ENCODE data around the gene ASNS. TPM values are rescaled to one million over a fixed set of nuclear protein-coding genes. Genes with fewer than 3 reads are reported as not detected.

The ASNS gene
- total RNA-seq, 2 donors from 2014 or later = 10.1 to 17.9 TPM

- DNase-seq (no peak), ATAC-seq (no peak)
- intact Hi-C loops (cut with DNase I) = no loop called here
Measured at GRCh38 chr7:97846945-97847344, 25.3 kb downstream of the ASNS start.

- intact Hi-C loops (cut with DNase I) = no loop called here
- DNase-seq (no peak), ATAC-seq (no peak)
Measured at GRCh38 chr7:97845622-97846203, 26.5 kb downstream of the ASNS start.

- intact Hi-C loops (cut with DNase I) = no loop called here
- DNase-seq = no peak
- no peak for ATAC-seq
Measured at GRCh38 chr7:97844036-97844435, 28.2 kb downstream of the ASNS start.

- intact Hi-C loops (cut with DNase I) = no loop called here
- ATAC-seq = no peak
- no peak for DNase-seq
Measured at GRCh38 chr7:97842772-97843345, 29.3 kb downstream of the ASNS start.

GRCh38 chr7:97842006-97842405, 30.2 kb downstream of the ASNS start:
- DNase-seq (no peak), ATAC-seq (no peak)
- intact Hi-C loops (cut with DNase I) = no loop called here

GRCh38 chr7:97835296-97836138, 36.7 kb downstream of the ASNS start:
- DNase-seq = peak; percentile 73
- intact Hi-C loops (cut with DNase I) = loop anchor here (2.0 to 10.0 kb wide), 4 partner anchors 331 to 731 kb away; no protein-coding TSS in a partner anchor
- peak; percentile 51 to 65 for ATAC-seq

GRCh38 chr7:97819161-97819560, 53.0 kb downstream of the ASNS start:
- intact Hi-C loops (cut with DNase I) = no loop called here
- DNase-seq (no peak), ATAC-seq (no peak)

GRCh38 chr7:97818066-97818663, 54.0 kb downstream of the ASNS start:
- intact Hi-C loops (cut with DNase I) = no loop called here
- no peak for ATAC-seq
- DNase-seq = no peak

Other genes with a start within 250 kb of the ASNS start
- not detected for gene TAC1, start 140.3 kb downstream of the ASNS start, total RNA-seq
- not detected for gene OCM2, start 117.8 kb upstream of the ASNS start, total RNA-seq
- gene LMTK2, start 234.5 kb upstream of the ASNS start, total RNA-seq = 10 to 100 TPM; 26.7 to 28.4 TPM

Measured in left cardiac atrium (tissue), 4 donors.